ENCODE data around the gene IL4.

DNA sequence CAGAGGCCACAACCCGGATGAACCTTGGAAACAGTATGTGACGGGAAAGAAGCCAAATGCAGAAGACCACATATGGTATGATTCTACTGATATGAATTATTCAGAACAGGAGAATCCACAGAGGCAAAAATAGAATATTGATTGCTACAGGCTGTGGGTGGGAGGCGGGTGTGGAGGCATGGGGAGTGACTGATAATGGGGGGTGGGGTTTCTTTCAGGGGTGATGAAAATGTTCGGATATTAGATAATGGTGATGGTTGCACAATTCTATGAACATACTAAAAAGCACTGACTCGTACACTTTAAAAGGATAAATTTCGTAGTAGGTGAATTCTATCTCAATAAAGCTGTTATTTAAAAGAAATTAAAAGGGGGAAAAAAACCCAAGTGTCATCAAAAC is 10.7 kb downstream of the IL4 start:
- TF ChIP-seq, protein P1, sequence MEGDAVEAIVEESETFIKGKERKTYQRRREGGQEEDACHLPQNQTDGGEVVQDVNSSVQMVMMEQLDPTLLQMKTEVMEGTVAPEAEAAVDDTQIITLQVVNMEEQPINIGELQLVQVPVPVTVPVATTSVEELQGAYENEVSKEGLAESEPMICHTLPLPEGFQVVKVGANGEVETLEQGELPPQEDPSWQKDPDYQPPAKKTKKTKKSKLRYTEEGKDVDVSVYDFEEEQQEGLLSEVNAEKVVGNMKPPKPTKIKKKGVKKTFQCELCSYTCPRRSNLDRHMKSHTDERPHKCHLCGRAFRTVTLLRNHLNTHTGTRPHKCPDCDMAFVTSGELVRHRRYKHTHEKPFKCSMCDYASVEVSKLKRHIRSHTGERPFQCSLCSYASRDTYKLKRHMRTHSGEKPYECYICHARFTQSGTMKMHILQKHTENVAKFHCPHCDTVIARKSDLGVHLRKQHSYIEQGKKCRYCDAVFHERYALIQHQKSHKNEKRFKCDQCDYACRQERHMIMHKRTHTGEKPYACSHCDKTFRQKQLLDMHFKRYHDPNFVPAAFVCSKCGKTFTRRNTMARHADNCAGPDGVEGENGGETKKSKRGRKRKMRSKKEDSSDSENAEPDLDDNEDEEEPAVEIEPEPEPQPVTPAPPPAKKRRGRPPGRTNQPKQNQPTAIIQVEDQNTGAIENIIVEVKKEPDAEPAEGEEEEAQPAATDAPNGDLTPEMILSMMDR (IDR thresholded peaks at IDR 0.05): no peak
- no peak for TF ChIP-seq ZFX (IDR thresholded peaks at IDR 0.05; ENCODE audit: borderline replicate concordance)

All from 22Rv1 (cell line).